Neuronal stem cell (in vitro differentiated cells): ENCODE results near the gene NGEF.

Experiments
- DNase-seq: peaks from one replicate; pipeline ENCODE4 v3.0.0-alpha.2; 2013; ENCODE audit warnings: low spot score
- H2AFZ ChIP-seq: one replicate; pipeline ENCODE4 v1.6.1; 2013; ENCODE audit warnings: mild to moderate bottlenecking, low read length, inconsistent platforms
- H2AK5ac ChIP-seq: 2 replicates; pipeline ENCODE4 v1.6.1; 2013; ENCODE audit warnings: low read depth, mild to moderate bottlenecking, inconsistent platforms, low read length, moderate library complexity, mixed read lengths
- H2BK120ac ChIP-seq: 2 replicates; pipeline ENCODE4 v1.6.1; 2013; ENCODE audit warnings: low read depth, mild to moderate bottlenecking, inconsistent platforms, low read length, moderate library complexity, mixed read lengths
- H2BK12ac ChIP-seq: one replicate; pipeline ENCODE4 v1.6.1; 2013; ENCODE audit warnings: low read length, inconsistent platforms
- H2BK15ac ChIP-seq: 2 replicates; pipeline ENCODE4 v1.6.1; 2013; ENCODE audit warnings: mild to moderate bottlenecking, low read length, inconsistent platforms, mixed read lengths
- H2BK5ac ChIP-seq: one replicate; pipeline ENCODE4 v1.6.1; 2013; ENCODE audit warnings: inconsistent platforms, mild to moderate bottlenecking, low read length, moderate library complexity
- H3K14ac ChIP-seq: one replicate; pipeline ENCODE4 v1.6.1; 2013; ENCODE audit warnings: low read length, inconsistent platforms
- H3K18ac ChIP-seq: 2 replicates; pipeline ENCODE4 v1.6.1; 2013; ENCODE audit warnings: low read length, inconsistent platforms
- H3K23ac ChIP-seq: 2 replicates; pipeline ENCODE4 v1.6.1; 2013; ENCODE audit warnings: low read depth, mild to moderate bottlenecking, mixed read lengths, low read length, inconsistent platforms; ENCODE audit not compliant: poor library complexity
- H3K27ac ChIP-seq: replicated peaks from 3 replicates; pipeline ENCODE4 v1.5.1; 2013; ENCODE audit warnings: low read length, inconsistent platforms
- H3K27me3 ChIP-seq, 3 experiments: 2 replicates each; pipeline ENCODE4 v1.6.1; 2013; ENCODE audit warnings: low read length in 3 of 3, mild to moderate bottlenecking in 2 of 3, inconsistent platforms in 1 of 3, low read depth in 1 of 3, mixed read lengths in 1 of 3, moderate library complexity in 1 of 3; ENCODE audit not compliant: control insufficient read depth in 3 of 3, insufficient read depth in 3 of 3
- H3K36me3 ChIP-seq, 2 donors: replicated peaks in 1 of 2; 2 replicates each; pipeline ENCODE4 v1.6.1; 2013; ENCODE audit warnings: low read length in 2 of 2; ENCODE audit not compliant: control insufficient read depth in 2 of 2, insufficient read depth in 2 of 2
- H3K4ac ChIP-seq: 2 replicates; pipeline ENCODE4 v1.6.1; 2013; ENCODE audit warnings: inconsistent platforms, mild to moderate bottlenecking, low read length, moderate library complexity
- H3K4me1 ChIP-seq, 2 donors: 1 replicate in 1 of 2; 2 replicates in 1 of 2; pipeline ENCODE4 v1.6.1; 2013; ENCODE audit warnings: low read length in 2 of 2, low read depth in 1 of 2; ENCODE audit not compliant: control insufficient read depth in 2 of 2, insufficient read depth in 1 of 2
- H3K4me2 ChIP-seq: one replicate; pipeline ENCODE4 v1.6.1; 2013; ENCODE audit warnings: mild to moderate bottlenecking, low read length, inconsistent platforms; ENCODE audit not compliant: insufficient read depth, poor library complexity, severe bottlenecking
- H3K4me3 ChIP-seq, 2 donors: 2 replicates each; pipeline ENCODE4 v1.5.1; 2013; ENCODE audit warnings: low read length in 2 of 2, mild to moderate bottlenecking in 2 of 2, inconsistent platforms in 1 of 2, moderate library complexity in 1 of 2
- H3K79me1 ChIP-seq: one replicate; pipeline ENCODE4 v1.6.1; 2013; ENCODE audit warnings: low read depth, mild to moderate bottlenecking, inconsistent platforms, low read length, moderate library complexity
- H3K9ac ChIP-seq: one replicate; pipeline ENCODE4 v1.6.1; 2013; ENCODE audit warnings: mild to moderate bottlenecking, low read depth, low read length, inconsistent platforms; ENCODE audit not compliant: poor library complexity
- H3K9me3 ChIP-seq, 2 donors: replicated peaks in 1 of 2; 2 replicates each; pipeline versions ENCODE3 to v1.6.1; 2013; ENCODE audit warnings: low read length in 2 of 2, mild to moderate bottlenecking in 2 of 2, inconsistent platforms in 1 of 2, low read depth in 1 of 2, mixed read lengths in 1 of 2, moderate library complexity in 1 of 2; ENCODE audit not compliant: control insufficient read depth in 2 of 2, insufficient read depth in 1 of 2
- H4K8ac ChIP-seq: one replicate; pipeline ENCODE4 v1.6.1; 2013; ENCODE audit warnings: low read depth, mild to moderate bottlenecking, inconsistent platforms, low read length, moderate library complexity
- H4K91ac ChIP-seq: one replicate; pipeline ENCODE4 v1.6.1; 2013; ENCODE audit warnings: low read length, low read depth, mild to moderate bottlenecking, inconsistent platforms; ENCODE audit not compliant: poor library complexity
- WGBS, 2 donors: extraction: QIAGEN DNeasy Blood & Tissue Kit; methylation state at CpG; one replicate each; pipeline ENCODE4 v1.1.7; 2013; ENCODE audit warnings: missing lambda C conversion rate in 2 of 2, mixed read lengths in 1 of 2; ENCODE audit not compliant: insufficient read length in 2 of 2, insufficient replicate concordance in 1 of 2; ENCODE audit errors: extremely low coverage in 2 of 2; 5-methylcytosine and 5-hydroxymethylcytosine counted together

The NGEF gene

GRCh38 chr2:232924433-232924832 is 88.6 kb downstream of the NGEF start:
- H3K4ac ChIP-seq = no peak overlapping the region
- no peak overlapping the region for H2BK120ac ChIP-seq
- no peak overlapping the region for H2BK15ac ChIP-seq
- no peak overlapping the region for H3K9ac ChIP-seq
- H2BK5ac ChIP-seq = no peak overlapping the region
- H3K18ac ChIP-seq = no peak overlapping the region
- H3K9me3 ChIP-seq = peaks cover 0 to 4% of the 10 kb centered on the region in 2 donors
- peaks cover 0 to 15% of the 10 kb centered on the region in 2 donors for H3K4me1 ChIP-seq
- no peak for DNase-seq
- H3K4me3 ChIP-seq = no peak overlapping the region
- H3K27ac ChIP-seq = no peak overlapping the region
- no peak overlapping the region for H2BK12ac ChIP-seq
- no peaks in the 10 kb centered on the region for H3K36me3 ChIP-seq
- H3K4me2 ChIP-seq = no peak overlapping the region
- H3K27me3 ChIP-seq = peaks cover 8 to 60% (median 42%) of the 10 kb centered on the region in 3 experiments
- no peak overlapping the region for H4K8ac ChIP-seq
- H3K14ac ChIP-seq = no peak overlapping the region
- no peak overlapping the region for H2AFZ ChIP-seq
- no peak overlapping the region for H2AK5ac ChIP-seq
- no peak overlapping the region for H4K91ac ChIP-seq
- H3K79me1 ChIP-seq = no peaks in the 10 kb centered on the region
- no peak overlapping the region for H3K23ac ChIP-seq

GRCh38 chr2:232920760-232921159 is 92.3 kb downstream of the NGEF start:
- H2BK12ac ChIP-seq = no peak overlapping the region
- H3K4me1 ChIP-seq = peaks cover 0 to 7% of the 10 kb centered on the region in 2 donors
- H3K27ac ChIP-seq = no peak overlapping the region
- H4K91ac ChIP-seq = no peak overlapping the region
- DNase-seq = no peak
- no peak overlapping the region for H3K23ac ChIP-seq
- H3K4me2 ChIP-seq = no peak overlapping the region
- no peak overlapping the region for H4K8ac ChIP-seq
- no peak overlapping the region for H3K4me3 ChIP-seq
- H3K9ac ChIP-seq = no peak overlapping the region
- H2BK15ac ChIP-seq = no peak overlapping the region
- H3K36me3 ChIP-seq = no peaks in the 10 kb centered on the region
- no peak overlapping the region for H2AK5ac ChIP-seq
- no peaks in the 10 kb centered on the region for H3K79me1 ChIP-seq
- H2AFZ ChIP-seq = no peak overlapping the region
- H3K9me3 ChIP-seq = peaks cover 0 to 4% of the 10 kb centered on the region in 2 donors
- no peak overlapping the region for H3K4ac ChIP-seq
- H3K14ac ChIP-seq = no peak overlapping the region
- H3K27me3 ChIP-seq = peaks cover 0 to 29% (median 11%) of the 10 kb centered on the region in 3 experiments
- no CpG with 5 or more reads among the region's 3 CpGs for WGBS, 2 donors
- H2BK5ac ChIP-seq = no peak overlapping the region
- H2BK120ac ChIP-seq = no peak overlapping the region
- no peak overlapping the region for H3K18ac ChIP-seq

GRCh38 chr2:232920055-232920454 is 93.0 kb downstream of the NGEF start:
- H3K27ac ChIP-seq = no peak overlapping the region
- H3K36me3 ChIP-seq = no peaks in the 10 kb centered on the region
- no peak overlapping the region for H2BK120ac ChIP-seq
- H3K23ac ChIP-seq = no peak overlapping the region
- no peak overlapping the region for H4K8ac ChIP-seq
- peaks cover 0 to 4% of the 10 kb centered on the region in 2 donors for H3K9me3 ChIP-seq
- no peak overlapping the region for H3K18ac ChIP-seq
- H3K14ac ChIP-seq = no peak overlapping the region
- DNase-seq = no peak
- no CpG with 5 or more reads among the region's 11 CpGs for WGBS, 2 donors
- H2BK5ac ChIP-seq = no peak overlapping the region
- peaks cover 0 to under 1% of the 10 kb centered on the region in 2 donors for H3K4me1 ChIP-seq
- H2BK15ac ChIP-seq = no peak overlapping the region
- H3K27me3 ChIP-seq = peaks cover 0 to 22% (median 4%) of the 10 kb centered on the region in 3 experiments
- H3K79me1 ChIP-seq = no peaks in the 10 kb centered on the region
- H3K9ac ChIP-seq = no peak overlapping the region
- no peak overlapping the region for H4K91ac ChIP-seq
- no peak overlapping the region for H2AFZ ChIP-seq
- H3K4ac ChIP-seq = no peak overlapping the region
- no peak overlapping the region for H2BK12ac ChIP-seq
- no peak overlapping the region for H3K4me2 ChIP-seq
- peak overlapping the region in 1 of 2 donors; percentile 31 for H3K4me3 ChIP-seq
- no peak overlapping the region for H2AK5ac ChIP-seq

- no peak overlapping the region for H2BK15ac ChIP-seq
- H3K23ac ChIP-seq = no peak overlapping the region
- no peak overlapping the region for H2AFZ ChIP-seq
- no peaks in the 10 kb centered on the region for H3K36me3 ChIP-seq
- no peak for DNase-seq
- no peak overlapping the region for H3K4ac ChIP-seq
- no peak overlapping the region for H3K27ac ChIP-seq
- H3K4me3 ChIP-seq = no peak overlapping the region
- H3K14ac ChIP-seq = no peak overlapping the region
- no peak overlapping the region for H3K18ac ChIP-seq
- WGBS, 2 donors = no CpG with 5 or more reads among the region's 6 CpGs
- no peak overlapping the region for H2AK5ac ChIP-seq
- H2BK5ac ChIP-seq = no peak overlapping the region
- H4K91ac ChIP-seq = no peak overlapping the region
- H3K27me3 ChIP-seq = peaks cover 0 to 14% (median 0%) of the 10 kb centered on the region in 3 experiments
- H2BK120ac ChIP-seq = no peak overlapping the region
- H3K4me2 ChIP-seq = no peak overlapping the region
- no peaks in the 10 kb centered on the region for H3K4me1 ChIP-seq
- no peak overlapping the region for H4K8ac ChIP-seq
- H3K9ac ChIP-seq = no peak overlapping the region
- peaks cover 0 to 3% of the 10 kb centered on the region in 2 donors for H3K9me3 ChIP-seq
- no peak overlapping the region for H2BK12ac ChIP-seq
- H3K79me1 ChIP-seq = no peaks in the 10 kb centered on the region
These were observed 93.9 kb downstream of the NGEF start for GRCh38 chr2:232919141-232919540.
